Gastroesophageal sphincter (tissue), 3 donors: ENCODE results near the gene EHHADH.

ENCODE experiments used
- EP300 ChIP-seq: sonication (generic); formaldehyde crosslinking; IDR thresholded peaks from one replicate; pipeline ENCODE4 v1.6.1; 2017; ENCODE audit warnings: antibody characterized with exemption, mild to moderate bottlenecking
- POLR2A ChIP-seq, 2 donors: fragments of 450-650 bp; IDR thresholded peaks; one replicate each; pipeline ENCODE4 v1.6.1; 2017; ENCODE audit warnings: antibody characterized with exemption in 2 of 2, mild to moderate bottlenecking in 2 of 2, moderate library complexity in 1 of 2
- POLR2AphosphoS5 ChIP-seq: sonication (generic); formaldehyde crosslinking; IDR thresholded peaks from one replicate; pipeline ENCODE4 v1.6.1; 2017; ENCODE audit warnings: antibody characterized with exemption
- TF ChIP-seq, protein P1 (sequence below), 4 experiments: fragments of 200-600 bp in 2 of 4; fragments of 450-650 bp in 2 of 4; sonication (generic) in 1 of 4; IDR thresholded peaks; one replicate each; pipeline ENCODE4 v1.5.1; 2017 to 2019; ENCODE audit warnings: antibody characterized with exemption in 4 of 4, mild to moderate bottlenecking in 2 of 4, moderate library complexity in 2 of 4

- TF ChIP-seq, protein P1, sequence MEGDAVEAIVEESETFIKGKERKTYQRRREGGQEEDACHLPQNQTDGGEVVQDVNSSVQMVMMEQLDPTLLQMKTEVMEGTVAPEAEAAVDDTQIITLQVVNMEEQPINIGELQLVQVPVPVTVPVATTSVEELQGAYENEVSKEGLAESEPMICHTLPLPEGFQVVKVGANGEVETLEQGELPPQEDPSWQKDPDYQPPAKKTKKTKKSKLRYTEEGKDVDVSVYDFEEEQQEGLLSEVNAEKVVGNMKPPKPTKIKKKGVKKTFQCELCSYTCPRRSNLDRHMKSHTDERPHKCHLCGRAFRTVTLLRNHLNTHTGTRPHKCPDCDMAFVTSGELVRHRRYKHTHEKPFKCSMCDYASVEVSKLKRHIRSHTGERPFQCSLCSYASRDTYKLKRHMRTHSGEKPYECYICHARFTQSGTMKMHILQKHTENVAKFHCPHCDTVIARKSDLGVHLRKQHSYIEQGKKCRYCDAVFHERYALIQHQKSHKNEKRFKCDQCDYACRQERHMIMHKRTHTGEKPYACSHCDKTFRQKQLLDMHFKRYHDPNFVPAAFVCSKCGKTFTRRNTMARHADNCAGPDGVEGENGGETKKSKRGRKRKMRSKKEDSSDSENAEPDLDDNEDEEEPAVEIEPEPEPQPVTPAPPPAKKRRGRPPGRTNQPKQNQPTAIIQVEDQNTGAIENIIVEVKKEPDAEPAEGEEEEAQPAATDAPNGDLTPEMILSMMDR (IDR thresholded peaks at IDR 0.05), result no peak
- no peak for TF ChIP-seq POLR2AphosphoS5
- no peak for TF ChIP-seq POLR2A (IDR thresholded peaks at IDR 0.05)
- TF ChIP-seq EP300, result no peak
Measured at GRCh38 chr3:185175370-185175987, 78.4 kb downstream of the EHHADH start.
